ENCODE results near the gene MAP3K4.

Gene MAP3K4

GRCh38 chr6:161038229-161039031 lies 46.9 kb downstream of the MAP3K4 start:
- no peak for DNase-seq

- no peak for DNase-seq
Observed at GRCh38 chr6:161041274-161041673, 49.7 kb downstream of the MAP3K4 start.

GRCh38 chr6:161044335-161044734 lies 52.8 kb downstream of the MAP3K4 start:
- DNase-seq: no peak

GRCh38 chr6:161048641-161049040 lies 57.1 kb downstream of the MAP3K4 start:
- no peak for DNase-seq

GRCh38 chr6:161050134-161050765 lies 58.7 kb downstream of the MAP3K4 start:
- DNase-seq: no peak

GRCh38 chr6:161053103-161053502 lies 61.5 kb downstream of the MAP3K4 start:
- no peak for DNase-seq

- DNase-seq: no peak
Observed at GRCh38 chr6:161054876-161055275, 63.3 kb downstream of the MAP3K4 start.

- DNase-seq: no peak
Observed at GRCh38 chr6:161056451-161056850, 64.9 kb downstream of the MAP3K4 start.

- peak; percentile 62 for DNase-seq
Observed at GRCh38 chr6:161057103-161058091, 65.8 kb downstream of the MAP3K4 start.

- DNase-seq: no peak
Observed at GRCh38 chr6:161058741-161059140, 67.2 kb downstream of the MAP3K4 start.

GRCh38 chr6:161061576-161061975 lies 70.0 kb downstream of the MAP3K4 start:
- no peak for DNase-seq

GRCh38 chr6:161064915-161065314 lies 73.3 kb downstream of the MAP3K4 start:
- DNase-seq: no peak

GRCh38 chr6:161066511-161066910 lies 74.9 kb downstream of the MAP3K4 start:
- DNase-seq: peak; percentile 81

- peak; percentile 98 for DNase-seq
Observed at GRCh38 chr6:161067749-161068148, 76.2 kb downstream of the MAP3K4 start.

GRCh38 chr6:161068321-161068741 lies 76.8 kb downstream of the MAP3K4 start:
- peak; percentile 73 for DNase-seq

- no peak for DNase-seq
Observed at GRCh38 chr6:161073930-161074329, 82.4 kb downstream of the MAP3K4 start.

GRCh38 chr6:161074496-161075121 lies 83.0 kb downstream of the MAP3K4 start:
- DNase-seq: no peak

- no peak for DNase-seq
Observed at GRCh38 chr6:161076181-161076677, 84.7 kb downstream of the MAP3K4 start.

- no peak for DNase-seq
Observed at GRCh38 chr6:161079566-161080262, 88.1 kb downstream of the MAP3K4 start.

GRCh38 chr6:161080263-161080970 lies 88.8 kb downstream of the MAP3K4 start:
- DNase-seq: no peak

- DNase-seq: no peak
Observed at GRCh38 chr6:161082215-161082614, 90.6 kb downstream of the MAP3K4 start.

Data from NCI-H1105 treated with DMSO at 0.1 percent for 48 hours (cell line).